A549 (cell line): ENCODE measurements around the gene CHST13. TPM values are rescaled to one million over a fixed set of nuclear protein-coding genes. Genes with fewer than 3 reads are reported as not detected.

Source experiments
- ATAC-seq, 2 experiments: fragments of 200-7000 bp in 1 of 2; fragments of >200 bp in 1 of 2; cut with Nextera tagmentation in 1 of 2; cut with Tn5 transposase in 1 of 2; 3 replicates each; pipeline versions ENCODE4 v1.8.0 to v1.9.1; 2018 to 2020; ENCODE audit warnings: mild to moderate bottlenecking in 1 of 2, moderate library complexity in 1 of 2
- CTCF ChIA-PET: fragments of 300-600 bp; sonication (Branson Sonifier 250); formaldehyde crosslinking; extraction: SDS; loops from one replicate; lab custom pipeline; 2021; ENCODE audit warnings: antibody characterized with exemption, inconsistent platforms; lab: Yijun Ruan, JAX
- POLR2A ChIA-PET: fragments of 350-600 bp; formaldehyde crosslinking; extraction: SDS; loops from one replicate; lab custom pipeline; 2021; ENCODE audit warnings: antibody characterized with exemption, inconsistent platforms; lab: Yijun Ruan, JAX
- DNase-seq, 2 experiments: peaks; one replicate each; pipeline versions ENCODE4 v3.0.0 to v3.0.0-alpha.2; 2011 to 2016; ENCODE audit warnings: low read depth in 1 of 2, low spot score in 1 of 2
- FAIRE-seq: peaks from 2 replicates; lab custom pipeline; 2011; peaks lifted over from hg19 to GRCh38; lab: Jason Lieb, UNC
- H3K27ac ChIP-seq, 2 experiments: fragments of >200 bp; sonication (Bioruptor Twin); formaldehyde crosslinking; 3 replicates each; pipeline ENCODE4 v1.5.1; 2016 to 2017
- H3K4me1 ChIP-seq: fragments of >200 bp; sonication (Bioruptor Twin); formaldehyde crosslinking; 3 replicates; pipeline ENCODE4 v1.6.1; 2016
- H3K4me2 ChIP-seq: fragments of >200 bp; sonication (Bioruptor Twin); formaldehyde crosslinking; 3 replicates; pipeline ENCODE4 v1.6.1; 2016
- H3K4me3 ChIP-seq: fragments of >200 bp; sonication (Bioruptor Twin); formaldehyde crosslinking; 3 replicates; pipeline ENCODE4 v1.5.1; 2016
- H3K9me3 ChIP-seq: fragments of >200 bp; sonication (Bioruptor Twin); formaldehyde crosslinking; 3 replicates; pipeline ENCODE4 v1.6.1; 2016
- CBX2 ChIP-seq: fragments of 200-600 bp; sonication (generic); IDR thresholded peaks from 2 replicates; pipeline ENCODE4 v1.6.1; 2016; ENCODE audit warnings: low read depth, mild to moderate bottlenecking, borderline replicate concordance
- EP300 ChIP-seq, 2 experiments: fragments of >200 bp; sonication (Bioruptor Twin); formaldehyde crosslinking; IDR thresholded peaks; 2 replicates in 1 of 2; 3 replicates in 1 of 2; pipeline ENCODE4 v1.6.1; 2016 to 2017
- ESRRA ChIP-seq: fragments of 150-350 bp; IDR thresholded peaks from 2 replicates; pipeline ENCODE4 v1.6.1; 2014; ENCODE audit warnings: mild to moderate bottlenecking, low read length, borderline replicate concordance
- FOSL2 ChIP-seq, 2 experiments: fragments of 450-650 bp in 1 of 2; fragments of >200 bp in 1 of 2; sonication (Bioruptor Twin) in 1 of 2; formaldehyde crosslinking; IDR thresholded peaks; 2 replicates each; pipeline versions ENCODE4 v1.5.0 to v1.6.1; 2016 to 2020; ENCODE audit warnings: mild to moderate bottlenecking in 1 of 2, moderate library complexity in 1 of 2
- HEYL ChIP-seq: fragments of 250-450 bp; sonication (Bioruptor Pico); IDR thresholded peaks from 2 replicates; pipeline ENCODE4 v1.8.0; 2021; ENCODE audit warnings: mild to moderate bottlenecking, moderate library complexity
- HOXB5 ChIP-seq: fragments of 250-450 bp; sonication (Bioruptor Pico); IDR thresholded peaks from 2 replicates; pipeline ENCODE4 v1.5.0; 2020; ENCODE audit warnings: mild to moderate bottlenecking, moderate library complexity
- MAFK ChIP-seq: fragments of 450-650 bp; IDR thresholded peaks from 2 replicates; pipeline ENCODE4 v1.6.1; 2014; ENCODE audit not compliant: partially characterized antibody
- MAX ChIP-seq: IDR thresholded peaks from 2 replicates; pipeline ENCODE4 v1.6.1; 2012
- MAZ ChIP-seq: fragments of 150-350 bp; IDR thresholded peaks from 2 replicates; pipeline ENCODE4 v1.6.1; 2014; ENCODE audit warnings: antibody characterized with exemption, low read depth, low read length, borderline replicate concordance
- NFE2L2 ChIP-seq: fragments of 150-350 bp; conservative IDR thresholded peaks from 2 replicates; pipeline ENCODE4 v1.6.1; 2014; ENCODE audit warnings: low read length
- POLR2AphosphoS2 ChIP-seq: conservative IDR thresholded peaks from 2 replicates; pipeline ENCODE4 v1.6.1; 2012; ENCODE audit warnings: low read length, improper control_type of control experiment, inconsistent platforms
- RAD21 ChIP-seq, 2 experiments: fragments of >200 bp in 1 of 2; sonication (Bioruptor Twin) in 1 of 2; formaldehyde crosslinking in 1 of 2; IDR thresholded peaks in 1 of 2; conservative IDR thresholded peaks in 1 of 2; 2 replicates in 1 of 2; 3 replicates in 1 of 2; pipeline ENCODE4 v1.6.1; 2012 to 2018; ENCODE audit warnings: inconsistent platforms in 1 of 2
- SMC3 ChIP-seq: fragments of >200 bp; sonication (Bioruptor Twin); formaldehyde crosslinking; IDR thresholded peaks from 3 replicates; pipeline ENCODE4 v1.6.1; 2018; ENCODE audit warnings: inconsistent platforms
- TP53 ChIP-seq: fragments of 250-450 bp; sonication (Bioruptor Pico); IDR thresholded peaks from 2 replicates; pipeline ENCODE4 v1.5.0; 2021; ENCODE audit warnings: mild to moderate bottlenecking, moderate library complexity
- ZFP36 ChIP-seq: fragments of 450-650 bp; IDR thresholded peaks from 2 replicates; pipeline ENCODE4 v1.6.1; 2014; ENCODE audit warnings: borderline replicate concordance; ENCODE audit not compliant: partially characterized antibody
- WGBS: methylation state at CpG from one replicate; pipeline ENCODE4 v1.1.6; 2017; ENCODE audit errors: missing lambda C conversion rate; 5-methylcytosine and 5-hydroxymethylcytosine counted together
- polyA plus RNA-seq, 4 experiments: library from polyadenylated mRNA; depleted of rRNA in 3 of 4; stranded (reverse); fragments of >200 nt; fragmentation: RNase III in 1 of 4; extraction: RNeasy Plus Mini Kit Qiagen cat#74134 plus additional on column Dnase treatment in 1 of 4; gene quantifications; 2 replicates in 3 of 4; 3 replicates in 1 of 4; pipeline ENCODE4 v1.2.3, GENCODE V29; 2011 to 2017
- TF ChIP-seq, protein P1 (sequence below): IDR thresholded peaks from 2 replicates; pipeline ENCODE4 v1.6.1; 2012
- TF ChIP-seq, protein P2 (sequence below): fragments of 450-650 bp; IDR thresholded peaks from 2 replicates; pipeline ENCODE4 v1.6.1; 2014; ENCODE audit warnings: antibody characterized with exemption
- TF ChIP-seq, protein P3 (sequence below): fragments of 250-450 bp; sonication (Bioruptor Pico); IDR thresholded peaks from 2 replicates; pipeline ENCODE4 v1.5.0; 2020; ENCODE audit warnings: low read depth, mild to moderate bottlenecking, moderate library complexity
- TF ChIP-seq, protein P4 (sequence below): IDR thresholded peaks from 2 replicates; pipeline ENCODE4 v1.6.1; 2012; ENCODE audit warnings: low read depth, borderline replicate concordance

The CHST13 gene
- polyA plus RNA-seq, 2 of the 4 experiments (the other 2 are of a cell fraction) = 0.30 to 0.59 TPM

DNA sequence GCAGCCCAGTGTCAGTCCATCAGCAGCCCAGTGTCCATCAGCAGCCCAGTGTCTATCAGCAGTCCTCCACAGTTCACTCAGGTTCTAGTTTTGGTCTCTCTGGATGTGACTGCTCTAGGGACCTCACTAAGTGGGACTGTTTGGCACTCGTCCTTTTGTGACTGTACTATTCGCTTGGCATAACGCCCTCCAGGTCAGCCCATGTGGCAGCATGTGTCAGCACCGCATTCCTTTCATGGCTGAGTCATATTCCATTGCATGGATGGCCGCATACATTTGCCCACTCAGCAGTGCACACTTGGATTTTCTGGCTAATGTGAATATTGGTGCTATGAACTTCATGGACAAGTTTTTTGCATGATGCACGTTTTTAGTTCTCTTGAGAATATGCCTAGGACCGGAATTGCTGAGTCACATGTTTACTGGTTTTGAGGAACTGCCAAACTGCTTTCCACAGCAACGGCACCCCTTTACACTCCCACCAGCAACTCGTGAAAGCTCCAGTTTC, 16.4 kb downstream of the CHST13 start:
- Histone ChIP-seq H3K4me3 (no peak overlapping the region), H3K27ac (peak overlapping the region in 1 of 2 experiments; percentile 8; a peak in 1 of 6 replicates), H3K4me1 (peaks cover 10% of the 10 kb centered on the region; the same call in 1 of the 3 replicates), H3K9me3 (no peaks in the 10 kb centered on the region), H3K4me2 (no peak overlapping the region)
- WGBS = 26% methylated on average over 7 of the region's 9 CpGs
- no peak for FAIRE-seq
- peak; percentile 15 to 33 for DNase-seq
- ChIA-PET CTCF (no interaction called here), POLR2A (no interaction called here)
- no peak for TF ChIP-seq POLR2AphosphoS2
- TF ChIP-seq MAX = 0 out of 2 replicates have a peak, but pooled peaks have one; percentile 14
- TF ChIP-seq HOXB5 (CRISPR knock-in tag) = no peak
- TF ChIP-seq FOSL2 (IDR thresholded peaks at IDR 0.05) = 0 out of 2 replicates have a peak, but pooled peaks have one; percentile 13
- TF ChIP-seq FOSL2 (CRISPR knock-in tag; IDR thresholded peaks at IDR 0.05) = peak; percentile 30; the same call in 1 of the 2 replicates
- TF ChIP-seq, protein P1, sequence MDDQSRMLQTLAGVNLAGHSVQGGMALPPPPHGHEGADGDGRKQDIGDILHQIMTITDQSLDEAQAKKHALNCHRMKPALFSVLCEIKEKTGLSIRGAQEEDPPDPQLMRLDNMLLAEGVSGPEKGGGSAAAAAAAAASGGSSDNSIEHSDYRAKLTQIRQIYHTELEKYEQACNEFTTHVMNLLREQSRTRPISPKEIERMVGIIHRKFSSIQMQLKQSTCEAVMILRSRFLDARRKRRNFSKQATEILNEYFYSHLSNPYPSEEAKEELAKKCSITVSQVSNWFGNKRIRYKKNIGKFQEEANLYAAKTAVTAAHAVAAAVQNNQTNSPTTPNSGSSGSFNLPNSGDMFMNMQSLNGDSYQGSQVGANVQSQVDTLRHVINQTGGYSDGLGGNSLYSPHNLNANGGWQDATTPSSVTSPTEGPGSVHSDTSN = no peak
- no peak for TF ChIP-seq ESRRA
- peak; percentile 27; the same call in 1 of the 2 replicates for TF ChIP-seq NFE2L2
- TF ChIP-seq, protein P2, sequence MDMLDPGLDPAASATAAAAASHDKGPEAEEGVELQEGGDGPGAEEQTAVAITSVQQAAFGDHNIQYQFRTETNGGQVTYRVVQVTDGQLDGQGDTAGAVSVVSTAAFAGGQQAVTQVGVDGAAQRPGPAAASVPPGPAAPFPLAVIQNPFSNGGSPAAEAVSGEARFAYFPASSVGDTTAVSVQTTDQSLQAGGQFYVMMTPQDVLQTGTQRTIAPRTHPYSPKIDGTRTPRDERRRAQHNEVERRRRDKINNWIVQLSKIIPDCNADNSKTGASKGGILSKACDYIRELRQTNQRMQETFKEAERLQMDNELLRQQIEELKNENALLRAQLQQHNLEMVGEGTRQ = no peak
- TF ChIP-seq, protein P3, sequence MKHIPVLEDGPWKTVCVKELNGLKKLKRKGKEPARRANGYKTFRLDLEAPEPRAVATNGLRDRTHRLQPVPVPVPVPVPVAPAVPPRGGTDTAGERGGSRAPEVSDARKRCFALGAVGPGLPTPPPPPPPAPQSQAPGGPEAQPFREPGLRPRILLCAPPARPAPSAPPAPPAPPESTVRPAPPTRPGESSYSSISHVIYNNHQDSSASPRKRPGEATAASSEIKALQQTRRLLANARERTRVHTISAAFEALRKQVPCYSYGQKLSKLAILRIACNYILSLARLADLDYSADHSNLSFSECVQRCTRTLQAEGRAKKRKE (CRISPR knock-in tag) = no peak
- no peak for TF ChIP-seq HEYL (CRISPR knock-in tag)
- no peak for TF ChIP-seq MAZ
- TF ChIP-seq EP300 (IDR thresholded peaks at IDR 0.05) = no peak
- no peak for TF ChIP-seq SMC3
- TF ChIP-seq TP53 (CRISPR knock-in tag) = no peak
- no peak for TF ChIP-seq RAD21 (conservative IDR thresholded peaks at IDR 0.05 in 1 of 2, IDR thresholded peaks at IDR 0.05 in 1 of 2)
- no peak for TF ChIP-seq CBX2
- peak; percentile 94 for TF ChIP-seq MAFK
- TF ChIP-seq, protein P4, sequence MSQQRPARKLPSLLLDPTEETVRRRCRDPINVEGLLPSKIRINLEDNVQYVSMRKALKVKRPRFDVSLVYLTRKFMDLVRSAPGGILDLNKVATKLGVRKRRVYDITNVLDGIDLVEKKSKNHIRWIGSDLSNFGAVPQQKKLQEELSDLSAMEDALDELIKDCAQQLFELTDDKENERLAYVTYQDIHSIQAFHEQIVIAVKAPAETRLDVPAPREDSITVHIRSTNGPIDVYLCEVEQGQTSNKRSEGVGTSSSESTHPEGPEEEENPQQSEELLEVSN = no peak
- TF ChIP-seq, all 56 proteins: peak for 4
- peak; percentile 52 to 55; a peak in 5 of 6 replicates for ATAC-seq

DNA sequence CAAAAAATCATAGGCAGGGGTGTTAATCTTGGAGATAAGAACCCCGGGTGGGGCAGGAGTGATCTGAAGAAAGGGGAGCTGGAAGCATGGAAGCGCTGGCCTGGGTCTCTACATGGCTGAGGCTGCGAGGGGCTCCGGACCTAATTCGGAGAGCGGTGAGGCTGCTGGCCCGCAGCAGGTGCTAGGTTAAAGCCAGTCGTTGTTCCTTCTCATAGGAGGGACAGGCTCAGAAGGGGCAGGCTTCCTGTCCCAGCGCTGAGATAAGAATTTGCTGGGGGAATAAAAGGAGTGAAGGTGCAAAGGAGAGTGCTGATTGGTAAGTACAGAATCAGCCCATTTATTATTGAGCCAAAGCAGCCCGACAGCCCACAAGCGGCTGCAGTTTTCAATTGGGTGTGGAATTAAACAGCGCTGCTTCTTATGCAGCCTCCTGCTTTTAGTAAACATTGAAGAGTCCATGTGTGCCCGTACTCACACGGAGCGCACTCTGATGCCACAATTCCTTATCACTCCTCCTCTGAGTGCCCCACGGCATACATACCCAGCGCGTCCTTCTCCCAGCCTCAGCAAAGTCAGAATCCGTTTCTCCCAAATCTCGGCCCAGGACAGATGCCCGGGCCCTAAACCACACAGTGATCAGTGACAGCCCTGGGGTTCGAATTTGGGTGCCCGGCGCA, 17.1 kb downstream of the CHST13 start:
- CTCF ChIA-PET = no interaction called here

More for the DNA sequence above, 17.1 kb downstream of the CHST13 start:
- H3K4me1 ChIP-seq = peaks cover 10% of the 10 kb centered on the region; the same call in 1 of the 3 replicates
- ATAC-seq = no peak
- FAIRE-seq = no peak
- TF ChIP-seq ZFP36 = no peak
- POLR2A ChIA-PET = no interaction called here
- 89% methylated on average over 21 of the region's 24 CpGs for WGBS
- no peak overlapping the region for H3K4me2 ChIP-seq
- H3K4me3 ChIP-seq = no peak overlapping the region
- no peak for DNase-seq
- H3K9me3 ChIP-seq = no peaks in the 10 kb centered on the region
- peak overlapping the region in 1 of 2 experiments; percentile 8; a peak in 1 of 6 replicates for H3K27ac ChIP-seq
